Activated naive CD4-positive, alpha-beta T cell treated with anti-CD3 and anti-CD28 coated beads, Interleukin-2, amount 50 U/mL, for 24 hours (primary cell): Measurements from ENCODE around the gene TM9SF1.

Experiments
- H3K27ac Mint-ChIP-seq: one replicate; pipeline ENCODE4 v1.8.0; 2021; ENCODE audit warnings: mild to moderate bottlenecking, mixed read lengths
- H3K27me3 Mint-ChIP-seq: one replicate; pipeline ENCODE4 v1.8.0; 2021; ENCODE audit warnings: mixed read lengths
- H3K36me3 Mint-ChIP-seq: one replicate; pipeline ENCODE4 v1.8.0; 2021; ENCODE audit warnings: mixed read lengths
- H3K4me1 Mint-ChIP-seq: one replicate; pipeline ENCODE4 v1.8.0; 2021; ENCODE audit warnings: mixed read lengths
- H3K4me3 Mint-ChIP-seq: one replicate; pipeline ENCODE4 v1.8.0; 2021; ENCODE audit warnings: mild to moderate bottlenecking, mixed read lengths
- H3K9me3 Mint-ChIP-seq: one replicate; pipeline ENCODE4 v1.8.0; 2021; ENCODE audit warnings: mixed read lengths

The TM9SF1 gene

DNA sequence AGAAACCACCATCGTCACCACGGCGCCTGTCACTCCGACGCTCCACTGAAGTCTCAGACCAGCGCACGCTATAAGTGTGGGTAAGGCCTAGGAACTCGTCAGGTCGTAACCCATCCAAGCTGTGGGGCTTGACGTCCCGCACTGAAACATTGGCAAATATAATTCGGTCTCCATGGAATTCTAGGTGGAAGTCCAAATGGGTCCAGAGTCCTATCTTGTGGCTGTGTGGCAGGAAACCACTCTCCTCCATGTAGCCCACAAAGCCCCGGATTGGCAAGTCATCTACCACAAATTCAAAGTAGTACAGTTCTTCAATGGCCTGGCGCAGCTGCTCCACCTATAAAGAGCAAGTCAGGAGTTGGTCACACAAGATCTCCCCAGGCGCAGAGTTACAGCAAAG lies 2.3 kb downstream of the TM9SF1 start:
- peaks cover 4% of the 10 kb centered on the region for H3K36me3 Mint-ChIP-seq

GRCh38 chr14:24190416-24190815 lies 4.8 kb downstream of the TM9SF1 start:
- H3K4me3 Mint-ChIP-seq, result no peak overlapping the region
- H3K36me3 Mint-ChIP-seq, result peaks cover 5% of the 10 kb centered on the region
- H3K27ac Mint-ChIP-seq, result no peak overlapping the region
- no peaks in the 10 kb centered on the region for H3K27me3 Mint-ChIP-seq
- H3K9me3 Mint-ChIP-seq, result no peaks in the 10 kb centered on the region
- peaks cover 62% of the 10 kb centered on the region for H3K4me1 Mint-ChIP-seq

More for the DNA sequence above, 2.3 kb downstream of the TM9SF1 start:
- Mint-ChIP-seq H3K4me1 (peaks cover 62% of the 10 kb centered on the region), H3K9me3 (no peaks in the 10 kb centered on the region), H3K27ac (no peak overlapping the region), H3K27me3 (no peaks in the 10 kb centered on the region), H3K4me3 (no peak overlapping the region)

DNA sequence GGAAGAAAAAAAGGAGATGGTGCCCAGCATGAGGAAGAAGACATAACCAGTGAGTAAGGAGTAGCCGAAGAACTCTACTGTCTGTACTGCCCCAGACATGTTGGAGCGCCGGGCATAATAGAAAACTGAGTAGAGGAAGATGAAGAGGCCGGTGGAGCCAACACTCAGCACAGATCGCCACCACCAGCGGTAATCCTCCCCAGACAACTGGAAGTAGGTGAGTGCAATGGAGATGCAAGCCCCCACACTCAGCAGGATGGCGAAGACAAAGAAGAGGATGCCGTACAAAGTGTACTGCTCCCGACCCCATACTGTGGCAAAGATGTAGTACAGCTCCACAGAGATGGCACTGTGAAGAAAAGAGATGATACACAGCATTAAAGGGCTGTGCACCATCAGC lies 5.8 kb downstream of the TM9SF1 start:
- Mint-ChIP-seq H3K4me1 (peaks cover 57% of the 10 kb centered on the region), H3K27me3 (no peaks in the 10 kb centered on the region), H3K4me3 (peak overlapping the region; percentile 92), H3K27ac (no peak overlapping the region), H3K36me3 (peaks cover 5% of the 10 kb centered on the region), H3K9me3 (no peaks in the 10 kb centered on the region)

DNA sequence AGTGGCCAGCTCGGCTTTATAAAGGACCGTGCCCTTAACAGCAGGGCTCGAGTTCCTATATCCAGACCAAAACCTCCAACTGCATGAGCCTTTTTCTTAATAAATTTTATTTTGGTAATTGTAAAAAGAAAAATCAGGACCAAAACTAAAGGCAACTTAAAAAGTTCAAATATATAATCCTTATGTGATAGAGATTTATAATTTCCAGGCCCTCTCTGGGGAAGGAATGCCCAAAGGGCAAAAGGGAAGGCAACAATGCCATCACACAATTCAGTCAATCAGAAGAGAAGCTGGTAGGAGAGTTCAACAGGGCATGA lies 6.2 kb downstream of the TM9SF1 start:
- H3K4me1 Mint-ChIP-seq, result peaks cover 53% of the 10 kb centered on the region
- no peak overlapping the region for H3K27ac Mint-ChIP-seq
- H3K9me3 Mint-ChIP-seq, result no peaks in the 10 kb centered on the region
- H3K4me3 Mint-ChIP-seq, result peak overlapping the region; percentile 92
- peaks cover 5% of the 10 kb centered on the region for H3K36me3 Mint-ChIP-seq
- no peaks in the 10 kb centered on the region for H3K27me3 Mint-ChIP-seq

DNA sequence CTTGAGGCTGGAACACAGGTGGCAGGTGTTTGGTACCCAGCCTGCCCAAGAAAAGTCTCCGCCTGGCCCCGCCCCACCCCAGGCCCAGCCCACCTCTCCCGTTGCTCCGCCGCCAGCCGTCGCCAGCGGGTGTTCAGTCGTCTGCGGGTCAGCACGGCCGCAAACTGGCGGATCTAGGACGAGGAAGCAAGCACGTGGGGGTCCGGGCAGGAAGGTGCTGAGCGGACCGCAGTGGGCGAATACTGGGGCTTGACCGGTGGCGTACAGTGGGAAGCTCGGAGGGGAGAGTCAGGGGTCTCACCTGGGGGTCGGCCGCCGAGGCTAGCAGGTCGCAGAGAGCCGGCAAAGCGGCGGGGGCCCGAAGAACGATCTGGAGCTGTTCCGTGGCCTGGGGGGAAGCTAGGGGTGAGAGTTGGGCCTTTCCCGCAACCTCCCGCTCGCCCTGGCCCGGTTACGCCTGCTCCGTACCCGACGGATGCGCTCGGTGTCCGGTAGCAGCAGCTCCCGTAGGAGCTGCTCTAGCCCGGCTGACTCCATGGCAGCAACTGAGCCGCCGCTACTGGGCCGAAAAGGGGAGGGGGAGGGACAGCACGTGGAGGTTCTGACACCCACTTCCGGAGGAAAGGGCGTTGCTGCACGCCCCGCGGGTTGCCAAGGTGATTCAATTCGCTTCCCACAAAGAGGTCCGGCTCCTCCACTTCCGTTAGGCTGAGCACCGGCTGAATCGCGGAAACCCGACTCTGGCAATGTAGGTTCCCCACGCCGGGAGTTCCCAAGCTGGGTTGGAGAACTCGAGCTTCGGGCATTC lies 6.8 kb downstream of the TM9SF1 start, which contains the start of gene IPO4:
TSS of gene IPO4 (minus strand) at position 566 of the 808 bp plus-strand sequence. CDS start at position 537, 29 bp downstream.
- Mint-ChIP-seq H3K4me3 (peak within 1 kb of the TSS; percentile 92), H3K36me3 (peaks cover 5% of the 10 kb centered on the region), H3K4me1 (peaks cover 50% of the 10 kb centered on the region), H3K27ac (peak within 1 kb of the TSS; percentile 88), H3K27me3 (no peaks in the 10 kb centered on the region), H3K9me3 (no peaks in the 10 kb centered on the region)

DNA sequence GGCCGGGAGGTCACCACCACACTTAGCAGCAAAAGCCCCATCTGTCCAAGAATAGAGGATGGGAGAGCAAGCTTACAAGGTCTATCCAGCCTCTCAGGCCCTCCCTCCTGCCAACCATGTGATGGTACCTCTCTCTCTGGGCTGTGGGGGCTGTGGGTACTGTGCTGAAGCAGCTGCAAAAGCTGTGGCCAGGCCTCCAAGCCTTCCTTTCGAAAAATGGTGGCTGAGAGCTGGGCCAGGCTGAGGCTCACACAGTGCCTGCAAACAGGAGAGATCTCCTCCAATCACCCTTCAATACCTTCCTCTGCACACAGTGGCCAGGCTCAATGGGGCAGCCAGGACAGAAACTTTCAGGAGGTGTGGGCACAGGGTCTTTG lies 7.7 kb downstream of the TM9SF1 start:
- Mint-ChIP-seq H3K9me3 (no peaks in the 10 kb centered on the region), H3K36me3 (peaks cover 7% of the 10 kb centered on the region)

DNA sequence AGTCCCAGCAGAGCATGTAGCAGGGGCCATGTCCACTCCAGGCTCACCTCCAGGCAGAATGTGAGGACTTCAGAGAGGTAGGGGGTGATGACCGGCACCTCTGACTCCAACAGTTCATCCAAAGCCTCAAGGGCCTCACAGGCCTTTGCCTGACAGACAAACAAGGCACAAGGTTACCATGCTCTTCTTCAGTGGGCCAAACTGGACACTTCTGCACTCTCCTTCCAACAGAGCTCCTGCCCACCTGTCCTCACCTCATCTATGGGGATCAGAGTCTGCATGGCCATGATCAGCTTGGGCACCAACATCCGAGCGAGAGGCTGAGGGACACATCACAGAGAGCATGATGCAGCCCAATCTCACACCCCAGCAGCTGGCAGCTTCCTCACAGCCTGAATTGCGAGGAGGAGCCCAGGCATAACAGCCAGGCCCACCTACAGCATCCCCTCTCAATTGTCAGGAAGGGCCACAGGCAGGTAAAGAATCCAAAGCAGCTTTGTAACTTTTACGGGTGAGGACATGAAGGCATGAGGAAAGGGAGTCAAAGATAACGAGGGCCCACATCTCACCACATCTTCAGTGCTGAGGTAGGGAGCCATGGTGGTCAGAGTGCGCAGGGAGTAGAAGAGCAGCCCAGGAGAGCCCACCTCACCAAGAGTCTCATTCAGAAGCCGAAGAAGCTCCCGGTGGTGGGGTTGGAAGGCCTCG lies 8.3 kb downstream of the TM9SF1 start:
- Mint-ChIP-seq H3K9me3 (no peaks in the 10 kb centered on the region), H3K4me1 (peaks cover 44% of the 10 kb centered on the region), H3K27ac (no peak overlapping the region), H3K4me3 (peak overlapping the region; percentile 92), H3K36me3 (peaks cover 4% of the 10 kb centered on the region), H3K27me3 (no peaks in the 10 kb centered on the region)

More for the DNA sequence above, 7.7 kb downstream of the TM9SF1 start:
- Mint-ChIP-seq H3K4me1 (peaks cover 48% of the 10 kb centered on the region), H3K27ac (peak overlapping the region; percentile 79), H3K27me3 (no peaks in the 10 kb centered on the region), H3K4me3 (peak overlapping the region; percentile 92)

DNA sequence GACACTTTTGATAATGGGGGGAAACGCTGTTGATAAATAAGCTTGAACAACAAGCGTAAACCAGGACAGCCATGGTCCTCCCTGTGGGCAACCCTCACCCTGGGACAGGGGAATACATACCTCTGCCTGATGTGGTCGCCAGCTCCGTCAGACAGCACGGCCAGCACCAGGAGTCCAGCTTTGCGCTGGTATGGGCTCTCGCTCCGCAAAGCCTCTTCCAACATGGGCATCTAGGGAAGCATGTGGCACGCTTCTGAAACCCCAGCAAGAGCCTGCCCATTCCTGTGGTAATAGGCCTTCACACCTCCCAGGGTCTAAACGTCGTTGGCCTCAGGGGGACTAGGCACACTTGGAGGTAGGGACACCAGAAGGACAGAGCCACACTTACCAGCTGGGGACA lies 9.5 kb downstream of the TM9SF1 start:
- Mint-ChIP-seq H3K4me3 (no peak overlapping the region), H3K9me3 (no peaks in the 10 kb centered on the region), H3K27ac (no peak overlapping the region), H3K36me3 (peaks cover 7% of the 10 kb centered on the region), H3K27me3 (no peaks in the 10 kb centered on the region), H3K4me1 (peaks cover 36% of the 10 kb centered on the region)

DNA sequence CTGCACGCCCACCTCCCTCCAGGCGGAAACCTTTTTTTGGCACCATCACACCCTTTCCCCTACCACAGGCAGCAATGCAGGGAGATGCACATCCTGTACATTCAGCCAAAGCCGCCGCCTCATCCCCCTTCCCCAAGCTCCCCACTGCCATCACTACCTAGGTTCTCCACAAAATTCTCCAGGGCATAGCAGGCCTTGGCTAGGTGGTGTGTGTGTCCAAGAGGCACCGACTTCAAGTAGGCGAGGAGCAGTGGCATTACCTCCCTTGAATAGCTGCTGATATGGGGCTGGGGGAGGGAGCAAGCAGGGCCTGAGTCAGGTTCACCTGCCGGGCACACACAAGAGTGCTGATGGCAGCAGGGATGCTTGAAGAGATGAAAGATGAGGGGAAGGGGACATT lies 10.2 kb downstream of the TM9SF1 start:
- Mint-ChIP-seq H3K27me3 (no peaks in the 10 kb centered on the region), H3K4me1 (peaks cover 34% of the 10 kb centered on the region), H3K36me3 (peaks cover 7% of the 10 kb centered on the region), H3K9me3 (no peaks in the 10 kb centered on the region), H3K4me3 (no peak overlapping the region), H3K27ac (peak overlapping the region; percentile 12)

- H3K27me3 Mint-ChIP-seq, result no peaks in the 10 kb centered on the region
- H3K27ac Mint-ChIP-seq, result no peak overlapping the region
- H3K4me1 Mint-ChIP-seq, result peaks cover 29% of the 10 kb centered on the region
- H3K9me3 Mint-ChIP-seq, result no peaks in the 10 kb centered on the region
- H3K4me3 Mint-ChIP-seq, result no peak overlapping the region
- peaks cover 7% of the 10 kb centered on the region for H3K36me3 Mint-ChIP-seq
Measured at GRCh38 chr14:24184104-24184970, 10.9 kb downstream of the TM9SF1 start.

- Mint-ChIP-seq H3K4me1 (peaks cover 20% of the 10 kb centered on the region), H3K36me3 (peaks cover 7% of the 10 kb centered on the region), H3K27ac (no peak overlapping the region), H3K27me3 (no peaks in the 10 kb centered on the region), H3K9me3 (no peaks in the 10 kb centered on the region), H3K4me3 (no peak overlapping the region)
Measured at GRCh38 chr14:24183014-24183481, 12.2 kb downstream of the TM9SF1 start.

DNA sequence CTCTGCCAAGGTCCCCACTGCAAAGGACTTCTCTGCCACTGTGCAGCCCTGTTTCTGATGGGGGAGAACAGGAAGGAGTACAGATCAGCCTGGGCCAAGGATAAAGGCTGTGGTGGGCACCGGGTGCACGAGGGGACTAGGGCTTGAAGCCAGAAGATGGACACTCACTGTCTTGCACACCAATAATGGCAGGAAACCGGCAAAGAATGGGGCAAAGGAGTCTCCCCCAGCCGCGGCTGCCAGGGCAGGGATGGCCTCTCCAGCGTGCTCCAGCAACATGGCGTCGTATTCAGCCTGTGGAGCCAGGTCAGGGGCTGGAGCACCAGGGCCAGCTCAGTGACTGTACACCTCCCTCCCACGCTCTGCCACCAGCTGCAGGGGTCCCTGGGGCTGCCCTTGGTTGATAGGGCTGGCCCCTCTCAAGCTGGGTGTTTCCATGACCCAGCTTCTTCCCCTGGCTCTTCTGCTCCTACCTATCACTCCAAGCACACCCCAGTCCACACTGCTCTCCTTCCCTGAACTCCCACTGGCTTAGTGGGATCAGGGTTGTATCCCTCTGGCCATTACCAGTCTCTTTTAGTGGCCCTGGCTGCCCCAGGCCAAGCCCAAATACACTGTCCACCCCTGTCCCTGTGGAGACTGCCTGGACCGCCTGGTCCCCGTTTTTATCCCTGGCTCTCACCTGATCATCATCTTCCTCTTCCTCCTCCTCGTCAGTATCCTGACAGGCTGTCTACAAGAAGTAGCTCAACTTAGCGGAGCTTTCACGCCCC lies 12.9 kb downstream of the TM9SF1 start:
- Mint-ChIP-seq H3K4me1 (peaks cover 12% of the 10 kb centered on the region), H3K27me3 (no peaks in the 10 kb centered on the region), H3K4me3 (no peak overlapping the region), H3K9me3 (no peaks in the 10 kb centered on the region), H3K36me3 (peaks cover 4% of the 10 kb centered on the region), H3K27ac (peak overlapping the region; percentile 83)

DNA sequence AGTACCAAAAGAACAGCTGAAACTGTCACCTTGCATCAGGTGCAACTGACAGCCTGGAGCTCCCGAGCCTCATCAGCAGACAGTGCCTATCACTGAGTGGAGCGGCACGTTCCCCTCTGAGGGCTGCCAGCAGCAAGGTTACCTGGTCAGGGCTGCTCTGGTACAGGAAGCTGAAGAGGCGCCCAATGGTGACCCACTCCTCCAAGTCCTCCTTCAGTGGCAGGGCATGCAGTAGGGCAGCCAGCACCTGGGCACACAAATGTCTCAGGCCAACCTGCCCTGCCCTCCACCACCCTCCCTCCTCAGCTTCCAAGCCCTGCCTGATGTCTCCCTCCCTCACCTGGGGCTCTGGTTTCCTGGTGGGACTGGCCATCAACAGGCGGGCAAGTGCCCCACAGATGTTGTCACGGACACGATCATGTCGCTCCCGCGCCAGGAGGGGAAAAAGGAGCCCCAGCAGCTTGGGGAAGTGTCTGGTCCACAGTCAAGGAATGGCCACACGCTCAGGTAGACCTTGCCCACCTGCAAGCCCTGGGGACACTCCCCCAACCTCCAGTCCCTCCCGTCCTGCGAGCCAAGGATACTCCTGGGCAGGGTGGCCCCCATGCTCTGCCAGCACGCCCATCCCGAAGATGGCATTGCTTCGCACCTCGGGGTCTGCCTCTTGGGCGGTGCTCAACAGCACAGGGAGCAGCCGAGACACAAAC lies 13.7 kb downstream of the TM9SF1 start:
- peaks cover 8% of the 10 kb centered on the region for H3K4me1 Mint-ChIP-seq
- no peak overlapping the region for H3K4me3 Mint-ChIP-seq
- H3K27ac Mint-ChIP-seq, result peak overlapping the region; percentile 32
- no peaks in the 10 kb centered on the region for H3K9me3 Mint-ChIP-seq
- H3K27me3 Mint-ChIP-seq, result no peaks in the 10 kb centered on the region
- H3K36me3 Mint-ChIP-seq, result peaks cover 4% of the 10 kb centered on the region

DNA sequence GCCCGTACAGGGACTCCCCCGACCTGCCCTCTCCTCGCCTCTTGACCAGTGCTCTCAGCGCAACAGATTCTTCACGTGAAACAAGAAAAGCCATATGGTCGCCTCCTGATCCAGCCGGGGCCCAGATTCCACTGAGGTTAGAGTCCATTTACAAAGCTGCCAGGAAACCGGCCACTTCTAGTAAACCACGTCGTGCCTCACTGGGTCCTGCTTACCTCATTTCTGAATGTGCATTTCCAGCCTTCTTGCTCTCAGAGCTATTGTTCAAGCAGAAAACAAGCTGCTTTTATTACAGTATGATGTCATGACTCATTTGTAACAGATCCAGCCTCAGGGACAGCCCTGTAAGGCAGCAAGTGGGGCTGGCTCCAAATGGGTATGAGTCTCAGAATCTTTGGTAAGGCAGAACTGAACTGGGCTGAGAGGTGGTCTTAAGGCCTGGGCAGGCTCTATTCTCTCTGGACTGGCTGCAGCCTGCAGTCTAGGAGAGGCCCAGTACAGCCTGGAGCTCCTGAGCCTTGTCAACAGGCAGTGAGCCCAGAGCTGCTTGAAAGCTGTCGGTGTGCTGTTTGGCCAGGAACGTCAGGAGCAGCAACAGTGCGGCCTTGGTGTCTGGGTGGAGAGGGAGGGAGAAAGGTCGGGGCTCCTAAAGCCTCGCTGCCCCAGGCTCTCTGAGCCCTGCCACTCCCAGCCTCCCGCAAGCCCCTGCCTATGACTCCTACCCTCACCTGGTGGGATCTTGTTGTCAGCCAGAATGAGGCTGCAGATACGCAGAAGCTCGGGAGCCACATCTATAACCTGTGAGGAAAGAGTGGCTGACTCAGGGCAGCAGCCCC lies 15.1 kb downstream of the TM9SF1 start:
- H3K4me3 Mint-ChIP-seq, result no peak overlapping the region
- H3K36me3 Mint-ChIP-seq, result peaks cover 4% of the 10 kb centered on the region
- H3K27me3 Mint-ChIP-seq, result no peaks in the 10 kb centered on the region
- no peaks in the 10 kb centered on the region for H3K9me3 Mint-ChIP-seq
- H3K4me1 Mint-ChIP-seq, result peaks cover 5% of the 10 kb centered on the region
- peak overlapping the region; percentile 46 for H3K27ac Mint-ChIP-seq
